Activated naive CD4-positive, alpha-beta T cell treated with anti-CD3 and anti-CD28 coated beads, Interleukin-2, amount 50 U/mL, for 72 hours (primary cell): ENCODE measurements around the gene NPTX1. TPM values are rescaled to one million over a fixed set of nuclear protein-coding genes. Genes with fewer than 3 reads are reported as not detected.
A peak's percentile ranks its signal among the peaks of the same experiment; 100 is the strongest.

ENCODE experiments used
- ATAC-seq, 2 donors: fragments of 150-1000 bp; cut with Tn5 transposase; 2 replicates each; pipeline ENCODE4 v1.10.0; 2021; ENCODE audit warnings: mild to moderate bottlenecking in 2 of 2, moderate library complexity in 2 of 2
- DNase-seq, 2 donors: peaks; one replicate each; pipeline ENCODE4 v3.0.0; 2021 to 2022; ENCODE audit warnings: low spot score in 2 of 2
- H3K27ac Mint-ChIP-seq, 2 donors: one replicate each; pipeline ENCODE4 v1.8.0; 2022; ENCODE audit warnings: mild to moderate bottlenecking in 2 of 2, mixed read lengths in 2 of 2
- H3K36me3 Mint-ChIP-seq, 2 donors: one replicate each; pipeline ENCODE4 v1.8.0; 2022; ENCODE audit warnings: mixed read lengths in 2 of 2
- H3K9me3 Mint-ChIP-seq, 2 donors: one replicate each; pipeline ENCODE4 v1.8.0; 2022; ENCODE audit warnings: mixed read lengths in 2 of 2
- total RNA-seq, 2 donors: library from RNA; stranded (reverse); gene quantifications; one replicate each; pipeline ENCODE4 v1.2.3, GENCODE V29; 2022

The NPTX1 gene
- 100 to 1,000 TPM in 1 of 2 donors, 10 to 100 TPM in 1; 23.0 to 135 TPM for total RNA-seq

- Mint-ChIP-seq H3K9me3 (no peaks in the 10 kb centered on the region), H3K27ac (peak within 1 kb of the TSS; percentile 44 to 55), H3K36me3 (peaks cover 0 to 30% of the 10 kb centered on the region in 2 donors)
- peak; percentile 27 to 28 for ATAC-seq
- DNase-seq, result peak in 1 of 2 donors; percentile 40
Observed at GRCh38 chr17:80475910-80476876, at the start of gene NPTX1. NPTX1 (minus strand) TSS chr17:80476607; CDS start chr17:80476446, 161 bp downstream.

GRCh38 chr17:80523956-80524712 is 47.7 kb upstream of the NPTX1 start:
- ATAC-seq (no peak), DNase-seq (no peak)
- Mint-ChIP-seq H3K9me3 (no peaks in the 10 kb centered on the region), H3K27ac (no peak overlapping the region), H3K36me3 (no peaks in the 10 kb centered on the region)

- ATAC-seq, result no peak
- H3K36me3 Mint-ChIP-seq, result no peaks in the 10 kb centered on the region
- DNase-seq, result no peak
- no peaks in the 10 kb centered on the region for H3K9me3 Mint-ChIP-seq
- no peak overlapping the region for H3K27ac Mint-ChIP-seq
Observed at GRCh38 chr17:80523054-80523744, 46.8 kb upstream of the NPTX1 start.

- ATAC-seq (no peak), DNase-seq (no peak)
- no peaks in the 10 kb centered on the region for H3K9me3 Mint-ChIP-seq
- H3K36me3 Mint-ChIP-seq, result no peaks in the 10 kb centered on the region
- no peak overlapping the region for H3K27ac Mint-ChIP-seq
Observed at GRCh38 chr17:80520810-80521455, 44.5 kb upstream of the NPTX1 start.

- ATAC-seq, result no peak
- Mint-ChIP-seq H3K9me3 (no peaks in the 10 kb centered on the region), H3K27ac (no peak overlapping the region), H3K36me3 (no peaks in the 10 kb centered on the region)
- DNase-seq, result no peak
Observed at GRCh38 chr17:80519091-80519781, 42.8 kb upstream of the NPTX1 start.

- H3K9me3 Mint-ChIP-seq, result no peaks in the 10 kb centered on the region
- DNase-seq, result no peak
- no peaks in the 10 kb centered on the region for H3K36me3 Mint-ChIP-seq
- no peak for ATAC-seq
- no peak overlapping the region for H3K27ac Mint-ChIP-seq
Observed at GRCh38 chr17:80518392-80518791, 42.0 kb upstream of the NPTX1 start.

GRCh38 chr17:80517641-80518040 is 41.2 kb upstream of the NPTX1 start:
- Mint-ChIP-seq H3K36me3 (no peaks in the 10 kb centered on the region), H3K9me3 (no peaks in the 10 kb centered on the region), H3K27ac (no peak overlapping the region)
- ATAC-seq, result no peak
- DNase-seq, result no peak

- H3K36me3 Mint-ChIP-seq, result no peaks in the 10 kb centered on the region
- H3K9me3 Mint-ChIP-seq, result no peaks in the 10 kb centered on the region
- ATAC-seq, result no peak
- H3K27ac Mint-ChIP-seq, result no peak overlapping the region
- DNase-seq, result no peak
Observed at GRCh38 chr17:80516171-80516932, 39.9 kb upstream of the NPTX1 start.

- DNase-seq, result no peak
- ATAC-seq, result no peak
- H3K27ac Mint-ChIP-seq, result no peak overlapping the region
- H3K9me3 Mint-ChIP-seq, result no peaks in the 10 kb centered on the region
- no peaks in the 10 kb centered on the region for H3K36me3 Mint-ChIP-seq
Observed at GRCh38 chr17:80513892-80514291, 37.5 kb upstream of the NPTX1 start.

- no peak for ATAC-seq
- DNase-seq, result no peak
- no peaks in the 10 kb centered on the region for H3K9me3 Mint-ChIP-seq
- H3K36me3 Mint-ChIP-seq, result no peaks in the 10 kb centered on the region
- no peak overlapping the region for H3K27ac Mint-ChIP-seq
Observed at GRCh38 chr17:80513201-80513600, 36.8 kb upstream of the NPTX1 start.

GRCh38 chr17:80512233-80512632 is 35.8 kb upstream of the NPTX1 start:
- no peak for DNase-seq
- H3K9me3 Mint-ChIP-seq, result no peaks in the 10 kb centered on the region
- no peak for ATAC-seq
- no peaks in the 10 kb centered on the region for H3K36me3 Mint-ChIP-seq
- H3K27ac Mint-ChIP-seq, result no peak overlapping the region

GRCh38 chr17:80511222-80512180 is 35.1 kb upstream of the NPTX1 start:
- Mint-ChIP-seq H3K36me3 (no peaks in the 10 kb centered on the region), H3K27ac (no peak overlapping the region), H3K9me3 (no peaks in the 10 kb centered on the region)
- DNase-seq, result no peak
- peak in 1 of 2 donors; percentile 40 for ATAC-seq

GRCh38 chr17:80510772-80511171 is 34.4 kb upstream of the NPTX1 start:
- DNase-seq (no peak), ATAC-seq (no peak)
- Mint-ChIP-seq H3K36me3 (no peaks in the 10 kb centered on the region), H3K27ac (no peak overlapping the region), H3K9me3 (no peaks in the 10 kb centered on the region)

- ATAC-seq (no peak), DNase-seq (no peak)
- Mint-ChIP-seq H3K36me3 (no peaks in the 10 kb centered on the region), H3K27ac (no peak overlapping the region), H3K9me3 (no peaks in the 10 kb centered on the region)
Observed at GRCh38 chr17:80510132-80510531, 33.7 kb upstream of the NPTX1 start.
